CD4-positive, alpha-beta T cell treated with Interleukin-15 for 4 hours (primary cell): ENCODE data around the gene LATS1.
"Not testable (repeated sequence)": the region's sequence is repeated elsewhere in the genome, so short reads cannot be mapped to it uniquely, and the experiment has no call there.

Experiments
- DNase-seq: peaks from one replicate; pipeline ENCODE4 v3.0.0-alpha.2; 2020; ENCODE audit warnings: low spot score

The LATS1 gene

DNA sequence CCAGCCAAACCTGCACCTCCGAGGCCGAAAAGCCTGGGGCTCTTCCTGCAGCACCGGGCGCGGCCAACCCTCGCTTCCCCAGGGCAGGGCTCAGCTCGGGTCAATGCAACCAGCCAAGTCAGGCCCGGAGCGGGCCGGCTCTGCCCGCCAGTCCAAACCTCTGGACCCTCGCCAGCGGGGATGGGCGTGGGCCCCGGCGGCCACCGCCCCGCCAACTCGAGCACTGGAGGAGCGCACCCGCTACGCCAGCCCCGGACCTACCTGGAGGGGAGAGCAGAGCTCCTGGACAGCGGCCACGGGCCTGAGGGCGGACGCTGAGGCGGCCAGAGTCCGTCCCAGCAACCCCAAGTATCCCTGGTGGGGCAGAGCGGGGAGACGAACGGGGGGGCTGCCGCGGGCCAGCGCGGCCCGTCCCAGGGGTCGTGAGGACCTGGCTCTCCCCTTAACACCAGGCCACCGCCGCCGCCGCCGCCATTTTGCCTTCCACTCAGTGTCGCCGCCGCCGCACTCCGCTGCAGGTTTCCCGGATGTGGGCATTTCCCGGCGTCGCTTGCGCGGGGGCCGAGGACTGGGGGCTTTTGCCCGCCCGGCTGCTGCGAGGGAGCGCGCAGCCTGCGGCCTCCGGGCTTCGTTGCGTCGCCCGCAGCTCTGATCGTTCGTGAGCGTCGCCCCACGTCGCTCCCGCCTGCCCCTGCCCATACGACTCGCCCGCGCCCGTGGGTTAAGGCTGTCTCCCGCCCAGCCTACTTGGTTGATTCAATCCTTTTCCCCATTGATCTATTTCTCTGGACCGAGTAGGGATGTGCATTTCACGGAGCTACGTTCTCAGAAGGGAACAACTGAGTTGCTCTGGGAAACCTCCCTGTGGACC is at the start of gene LATS1:
Gene LATS1 (minus strand): TSS at position 514 of the 871 bp plus-strand sequence. CDS start 15,975 bp downstream, outside the sequence.
- DNase-seq = peak; percentile 88

DNA sequence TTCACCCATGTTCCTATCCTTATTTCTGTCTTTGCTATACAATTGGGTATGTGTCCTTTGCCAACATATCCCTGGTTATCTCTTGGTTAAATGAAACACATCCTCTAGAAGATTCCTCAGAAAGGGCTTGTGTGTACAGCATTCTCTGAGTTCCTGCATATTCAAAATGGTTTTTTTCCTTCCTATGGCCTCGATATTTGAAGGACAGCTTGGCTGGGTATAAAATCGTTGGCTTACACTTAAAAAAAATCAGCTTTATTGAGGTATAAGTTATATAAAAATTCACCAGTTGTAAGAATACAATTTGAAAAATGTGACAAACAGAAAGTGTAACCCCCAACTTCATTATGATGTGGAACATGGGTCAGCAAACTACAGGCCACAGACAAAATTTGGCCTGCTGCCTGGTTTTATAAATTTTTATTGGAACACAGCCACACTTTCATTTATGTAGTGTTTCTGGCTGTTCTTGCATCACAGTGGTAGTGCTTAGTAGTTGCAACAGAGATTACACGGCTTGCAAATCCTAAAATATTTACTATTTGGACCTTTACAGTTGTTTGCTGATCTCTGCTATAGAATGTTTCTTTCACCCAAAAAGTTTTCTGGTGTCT is 48.4 kb upstream of the LATS1 start:
- DNase-seq = no peak

DNA sequence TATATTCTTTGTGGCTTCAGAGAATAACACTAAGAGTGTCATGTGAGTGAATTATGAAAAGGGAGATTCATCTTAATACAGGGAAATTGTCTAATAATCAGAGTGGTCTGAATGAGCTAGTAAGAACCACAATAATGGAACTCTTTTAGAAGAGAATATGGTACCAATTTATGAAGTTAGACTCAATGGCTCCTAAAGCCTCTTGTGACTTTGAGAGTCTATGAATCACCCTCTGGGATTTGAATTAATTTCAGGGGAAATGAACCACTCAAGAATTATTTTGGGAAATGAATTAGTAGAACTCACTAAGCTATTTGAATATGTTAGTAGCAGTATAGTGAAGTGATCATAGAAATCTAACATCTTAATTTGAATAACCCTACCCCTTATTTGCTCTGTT is 46.0 kb upstream of the LATS1 start:
- no peak for DNase-seq

DNA sequence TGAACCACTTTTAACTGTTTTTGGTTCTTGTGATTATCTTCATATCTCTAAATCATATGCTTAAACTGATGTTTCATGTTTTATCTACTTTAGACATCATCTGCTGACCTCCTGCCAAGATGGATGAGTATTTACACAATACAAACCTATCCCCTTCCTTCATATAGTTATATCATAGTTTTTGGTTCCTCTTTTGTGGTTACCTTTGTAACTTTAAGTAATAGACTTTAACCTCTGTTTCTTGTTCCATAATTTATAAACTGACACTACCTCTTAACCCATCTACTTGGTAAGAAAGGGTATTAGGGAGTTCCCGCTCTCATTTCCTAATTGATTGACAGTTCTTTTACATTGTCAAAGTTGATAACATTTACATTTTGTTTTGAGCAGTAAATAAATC is 43.5 kb upstream of the LATS1 start:
- DNase-seq = no peak

DNA sequence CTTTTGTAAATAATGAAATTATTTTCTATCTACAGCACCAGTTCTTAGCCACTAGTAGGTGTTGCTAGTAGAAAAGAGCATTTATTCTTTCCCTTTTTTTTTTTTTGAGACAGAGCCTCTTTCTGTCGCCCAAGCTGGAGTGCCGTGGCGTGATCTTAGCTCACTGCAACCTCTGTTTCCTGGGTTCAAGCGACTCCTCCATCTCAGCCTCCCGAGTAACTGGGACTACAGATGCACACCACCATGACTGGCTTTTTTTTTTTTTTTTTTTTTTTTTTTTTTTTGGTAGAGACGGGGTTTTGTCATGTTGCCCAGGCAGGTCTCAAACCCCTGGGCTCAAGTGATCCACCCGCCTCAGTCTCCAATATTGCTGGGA is 38.3 kb upstream of the LATS1 start:
- no peak for DNase-seq

DNA sequence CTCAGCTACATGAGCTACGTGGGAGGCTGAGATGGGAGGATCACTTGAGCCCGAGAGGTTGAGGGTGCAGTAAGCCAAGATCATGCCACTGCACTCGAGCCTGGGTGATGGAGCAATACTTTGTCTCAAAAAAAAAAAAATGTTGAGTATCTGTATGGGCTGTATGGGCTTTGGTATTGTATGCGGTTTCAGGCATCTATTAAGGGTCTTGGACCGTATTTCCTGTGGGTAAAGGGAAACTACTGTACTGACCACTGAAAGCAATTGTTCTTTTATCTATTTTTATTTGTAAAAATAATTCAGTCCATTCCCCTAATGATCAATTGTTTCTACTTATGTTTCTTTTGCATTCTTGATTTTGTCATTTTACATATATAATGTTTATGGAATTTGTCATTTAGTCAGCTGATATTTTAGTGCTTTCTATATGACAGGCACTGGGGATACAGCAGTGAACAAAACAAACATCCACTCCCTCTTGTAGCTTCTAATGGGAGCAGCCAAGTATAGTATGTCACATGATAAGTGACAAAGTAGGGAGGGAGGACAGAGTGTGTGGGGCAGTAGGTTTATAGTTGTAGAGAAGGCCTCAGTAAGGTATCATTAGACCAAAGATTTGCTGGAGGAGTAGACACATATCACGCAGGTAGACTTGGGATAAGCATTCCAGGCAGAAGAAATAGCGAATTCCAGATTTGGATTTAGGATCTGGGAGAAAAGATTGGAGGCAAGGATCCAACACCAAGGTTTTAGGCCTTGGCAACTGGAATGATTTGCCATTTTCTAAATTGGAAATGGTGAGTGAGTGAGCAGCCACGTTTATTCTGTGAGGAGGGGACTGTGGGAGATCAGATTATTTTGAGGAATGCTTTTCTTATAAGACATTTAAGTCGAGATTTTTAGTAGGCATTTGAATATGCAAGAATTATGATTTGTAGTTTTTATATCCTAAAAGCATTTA is 37.7 kb upstream of the LATS1 start:
- DNase-seq = no peak

DNA sequence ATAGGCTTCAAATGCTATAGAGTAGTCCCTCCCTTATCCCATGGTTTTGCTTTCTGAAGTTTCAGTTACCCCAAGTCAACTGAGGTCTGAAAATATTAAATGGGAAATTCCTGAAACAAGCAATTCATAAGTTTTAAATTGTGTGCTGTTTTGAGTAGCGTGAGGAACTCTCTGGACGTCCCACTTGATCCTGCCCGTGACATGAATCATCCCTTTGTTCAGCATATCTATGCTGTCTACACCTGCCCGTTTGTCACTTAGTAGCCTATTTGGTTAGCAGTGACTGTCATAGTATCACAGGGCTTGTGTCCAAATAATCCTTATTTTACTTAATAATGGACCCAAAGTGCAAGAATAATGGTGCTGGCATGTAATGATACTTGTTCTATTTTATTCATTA is 36.6 kb upstream of the LATS1 start:
- no peak for DNase-seq

DNA sequence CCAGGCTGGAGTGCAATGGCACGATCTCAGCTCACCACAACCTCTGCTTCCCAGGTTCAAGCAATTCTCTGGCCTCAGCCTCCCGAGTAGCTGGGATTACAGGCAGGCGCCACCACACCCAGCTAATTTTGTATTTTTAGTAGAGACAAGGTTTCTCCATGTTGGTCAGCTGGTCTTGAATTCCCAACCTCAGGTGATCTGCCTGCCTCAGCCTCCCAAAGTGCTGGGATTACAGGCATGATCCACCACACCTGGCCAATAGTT is 35.4 kb upstream of the LATS1 start:
- not testable (repeated sequence) for DNase-seq

DNA sequence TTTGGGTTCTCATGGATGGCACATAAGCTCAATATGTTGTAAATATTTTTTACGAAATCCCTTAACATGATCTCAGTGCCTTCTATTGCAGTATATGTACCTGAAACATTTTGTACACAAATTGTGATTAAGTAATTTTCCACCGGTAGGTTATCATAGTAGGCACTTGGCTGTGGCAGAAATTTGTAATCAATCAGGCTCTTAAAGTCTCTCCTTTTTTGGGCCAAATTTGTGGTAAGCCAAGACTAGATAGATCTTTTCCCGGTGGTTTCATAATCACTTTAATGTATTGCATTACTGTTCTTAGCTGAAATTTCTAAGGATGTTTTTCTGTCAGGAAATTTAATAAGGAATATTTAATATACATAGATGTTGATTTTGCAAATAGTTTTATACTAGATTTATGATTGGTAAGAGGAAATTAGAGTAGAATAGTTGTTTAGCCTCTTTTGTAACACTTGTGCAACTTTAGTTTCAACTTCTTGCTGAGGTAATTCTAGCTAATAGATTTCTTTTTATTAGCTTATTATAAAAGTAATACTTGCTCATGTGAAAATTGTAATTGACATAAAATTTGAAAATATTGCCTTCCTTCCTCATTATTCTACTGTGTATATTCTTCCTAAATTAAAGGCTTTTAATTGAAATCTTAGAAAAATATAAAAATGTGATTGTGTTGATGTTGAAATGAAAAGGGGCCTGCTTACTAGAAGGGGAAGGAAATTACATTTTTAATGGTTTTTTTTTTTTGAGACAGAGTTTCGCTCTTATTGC is 34.9 kb upstream of the LATS1 start:
- DNase-seq = no peak

DNA sequence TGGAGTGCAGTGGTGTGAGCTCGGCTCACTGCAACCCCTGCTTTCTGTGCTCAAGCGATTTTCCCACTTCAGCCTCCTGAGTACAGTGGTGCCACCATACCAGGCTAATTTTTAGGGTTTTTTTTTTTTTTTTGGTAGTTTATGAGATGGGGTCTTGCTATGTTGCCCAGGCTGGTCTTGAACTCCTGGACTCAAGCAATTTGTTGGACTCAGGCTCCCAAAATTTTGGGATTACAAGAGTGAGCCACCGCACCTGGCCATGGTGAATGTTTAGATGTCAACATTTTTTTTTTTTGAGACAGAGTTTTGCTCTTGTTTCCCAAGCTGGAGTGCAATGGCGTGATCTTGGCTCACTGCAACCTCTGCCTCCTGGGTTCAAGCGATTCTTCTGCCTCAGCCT is 34.0 kb upstream of the LATS1 start:
- DNase-seq = not testable (repeated sequence)

DNA sequence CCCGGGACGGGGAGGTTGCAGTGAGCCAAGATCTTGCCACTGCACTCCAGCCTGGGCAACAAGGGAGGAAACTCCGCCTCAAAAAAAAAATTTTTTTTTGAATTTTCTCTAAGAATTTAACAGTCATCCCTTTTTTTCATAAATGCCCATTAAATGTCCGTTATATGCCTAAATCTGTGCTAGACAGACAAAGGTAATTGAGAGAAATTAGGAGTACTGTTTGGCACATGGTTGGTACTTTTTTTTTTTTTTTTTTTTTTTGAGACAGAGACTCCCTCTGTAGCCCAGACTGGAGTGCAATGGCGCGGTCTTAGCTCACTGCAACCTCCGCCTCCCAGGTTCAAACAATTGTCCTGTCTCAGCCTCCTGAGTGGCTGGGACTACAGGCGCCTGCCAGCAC is 33.3 kb upstream of the LATS1 start:
- no peak for DNase-seq

DNA sequence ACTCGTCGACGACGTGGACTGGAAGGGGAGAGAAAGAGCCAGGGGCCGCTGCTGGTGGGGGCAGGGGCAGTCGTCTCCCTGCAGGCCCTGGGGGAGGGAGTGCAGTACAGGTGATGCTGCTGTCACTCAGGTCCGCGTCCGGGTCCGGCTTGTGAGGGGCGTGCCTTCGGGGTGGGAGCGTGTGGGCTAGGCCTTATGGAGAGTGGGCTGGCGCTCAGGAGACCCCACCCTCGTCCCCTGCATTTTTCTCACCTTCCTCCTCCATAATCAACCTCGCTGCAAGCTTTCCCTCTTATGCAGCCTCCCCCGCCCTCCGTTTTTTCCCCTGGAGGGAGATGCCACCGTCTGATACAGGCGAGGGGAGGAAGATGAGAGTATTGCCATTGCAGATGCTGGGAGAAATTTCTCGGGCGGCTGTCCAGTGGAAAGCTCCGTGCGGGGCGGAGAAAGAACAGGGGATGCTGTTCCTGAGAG is 32.3 kb upstream of the LATS1 start:
- peak; percentile 45 for DNase-seq

DNA sequence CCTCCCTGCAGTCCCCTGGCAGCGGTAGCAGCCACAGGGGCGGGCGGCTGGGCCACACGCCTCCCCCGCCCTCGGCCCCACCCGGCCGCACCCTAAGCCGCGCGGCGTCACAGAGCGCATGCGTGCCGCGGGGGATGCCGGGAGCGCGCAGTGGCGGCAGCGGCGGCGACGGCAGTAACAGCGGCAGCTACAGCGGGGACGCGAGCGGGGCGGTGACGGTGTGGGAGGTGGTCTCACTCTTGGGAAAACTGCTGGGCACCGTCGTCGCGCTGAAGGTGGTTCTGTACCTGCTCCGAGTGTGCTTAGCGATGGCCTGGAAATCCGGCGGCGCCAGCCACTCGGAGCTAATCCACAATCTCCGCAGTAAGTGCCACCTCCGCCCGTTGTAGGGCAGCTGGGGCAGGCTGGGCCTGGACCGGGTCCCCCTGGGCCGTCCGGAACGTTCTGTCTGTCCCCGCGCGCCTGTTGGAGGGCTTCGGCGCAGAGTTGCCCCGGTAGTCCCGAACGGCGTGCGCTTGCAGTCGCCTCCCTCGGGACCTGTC is 31.8 kb upstream of the LATS1 start, which contains the start of gene PCMT1:
Gene PCMT1 (plus strand): TSS at position 148 of the 542 bp plus-strand sequence. CDS start 161 bp downstream, at position 309.
- peak; percentile 92 for DNase-seq

DNA sequence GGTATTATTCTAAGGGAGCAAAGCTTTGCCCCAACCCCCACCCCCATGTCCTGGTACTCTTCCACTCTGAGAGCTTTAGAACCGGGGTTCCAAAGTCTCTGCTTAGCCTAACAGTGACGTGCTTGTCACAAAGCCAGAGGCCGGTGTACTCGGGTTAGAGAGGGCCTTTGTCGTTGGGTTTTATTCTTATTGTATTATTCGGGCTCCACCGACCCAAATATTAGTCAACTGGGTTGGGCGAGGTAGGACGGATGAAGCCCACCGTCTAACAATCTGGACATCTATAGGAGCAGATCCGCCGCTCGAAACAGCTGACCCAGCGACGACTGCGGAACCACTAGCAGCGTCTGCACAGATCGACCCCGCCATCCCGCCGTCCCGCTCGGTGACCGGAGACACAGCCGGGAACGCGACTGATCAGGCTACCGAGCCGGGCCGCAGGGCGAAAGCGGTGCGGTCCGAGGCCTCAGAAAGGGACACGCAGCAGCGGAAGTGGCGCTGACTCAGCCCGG is 31.2 kb upstream of the LATS1 start:
- DNase-seq = not testable (repeated sequence)

DNA sequence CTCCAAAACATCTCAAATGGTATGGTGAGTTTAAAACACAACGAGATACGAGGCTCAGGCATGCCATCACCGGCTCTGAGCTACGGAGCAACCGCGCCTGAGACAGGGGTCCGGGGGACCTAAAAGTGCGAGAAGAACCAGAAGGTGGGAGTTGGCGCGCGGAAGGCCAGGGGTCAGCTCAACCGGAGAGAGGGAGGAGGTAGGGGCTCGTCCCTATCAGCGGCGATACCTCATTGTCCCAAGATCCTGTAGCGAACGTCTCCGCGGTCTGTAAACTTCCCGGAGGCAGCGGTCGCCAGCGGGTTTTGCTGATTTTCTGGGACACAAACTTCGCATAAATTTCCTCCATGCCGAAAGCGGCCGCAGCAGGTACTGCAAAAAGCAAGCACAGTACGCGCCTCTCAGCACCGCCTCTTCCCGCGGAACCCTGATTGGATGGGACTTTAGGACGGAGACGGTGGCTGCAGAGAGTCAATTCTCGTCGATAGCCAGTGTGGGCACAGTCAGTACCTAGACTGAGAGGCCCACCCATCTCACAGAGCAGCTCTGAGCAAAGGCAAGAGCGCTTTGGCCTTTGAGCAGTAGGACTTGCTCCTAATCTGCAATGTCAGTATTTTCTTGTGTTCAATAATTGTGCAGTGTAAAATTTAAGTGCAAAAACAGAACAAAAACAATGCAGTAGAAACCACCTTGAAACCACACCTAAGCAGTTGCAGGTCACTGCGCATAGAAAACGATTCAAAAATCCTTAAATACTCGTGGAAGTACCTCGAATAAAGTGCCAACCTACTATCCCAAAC is 28.4 kb upstream of the LATS1 start, which contains the start of gene NUP43:
Gene NUP43 (minus strand): TSS at position 383 of the 800 bp plus-strand sequence. CDS start 34 bp downstream, at position 349.
- peak; percentile 96 for DNase-seq

DNA sequence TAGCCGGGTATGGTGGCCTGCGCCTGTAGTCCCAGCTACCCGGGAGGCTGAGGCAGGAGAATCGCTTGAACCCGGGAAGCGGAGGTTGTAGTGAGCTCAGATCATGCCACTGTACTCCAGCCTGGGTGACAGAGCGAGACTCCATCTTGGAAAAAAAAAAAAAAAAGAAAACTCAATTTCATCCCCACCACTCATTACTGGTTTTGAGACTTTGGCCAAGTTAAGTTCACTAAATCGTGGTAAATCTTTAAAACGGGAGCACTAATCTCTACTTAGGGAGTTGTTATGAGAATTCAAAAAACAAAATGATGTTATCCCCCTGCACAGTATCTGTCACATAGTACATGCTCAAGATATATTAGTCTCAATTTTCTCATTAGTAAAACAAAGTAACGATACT is 27.4 kb upstream of the LATS1 start:
- not testable (repeated sequence) for DNase-seq

DNA sequence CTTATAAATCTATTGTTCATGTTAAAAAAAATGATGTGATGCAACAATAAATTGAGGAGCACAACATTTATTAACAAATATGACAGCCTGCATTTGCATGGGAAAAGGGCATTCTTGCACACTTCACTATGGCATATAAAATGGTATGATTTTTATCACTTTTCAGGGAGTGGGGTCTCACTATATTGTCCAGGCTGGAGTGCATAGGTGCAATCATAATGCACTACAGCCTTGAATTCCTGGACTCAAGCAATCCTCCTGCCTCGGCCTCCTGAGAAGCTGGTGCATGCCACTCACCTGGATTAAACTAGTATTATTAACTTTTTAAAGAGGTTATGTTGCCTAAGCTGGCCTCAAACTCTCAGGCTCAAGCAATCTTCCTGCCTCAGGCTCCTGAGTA is 17.0 kb upstream of the LATS1 start:
- DNase-seq = no peak

DNA sequence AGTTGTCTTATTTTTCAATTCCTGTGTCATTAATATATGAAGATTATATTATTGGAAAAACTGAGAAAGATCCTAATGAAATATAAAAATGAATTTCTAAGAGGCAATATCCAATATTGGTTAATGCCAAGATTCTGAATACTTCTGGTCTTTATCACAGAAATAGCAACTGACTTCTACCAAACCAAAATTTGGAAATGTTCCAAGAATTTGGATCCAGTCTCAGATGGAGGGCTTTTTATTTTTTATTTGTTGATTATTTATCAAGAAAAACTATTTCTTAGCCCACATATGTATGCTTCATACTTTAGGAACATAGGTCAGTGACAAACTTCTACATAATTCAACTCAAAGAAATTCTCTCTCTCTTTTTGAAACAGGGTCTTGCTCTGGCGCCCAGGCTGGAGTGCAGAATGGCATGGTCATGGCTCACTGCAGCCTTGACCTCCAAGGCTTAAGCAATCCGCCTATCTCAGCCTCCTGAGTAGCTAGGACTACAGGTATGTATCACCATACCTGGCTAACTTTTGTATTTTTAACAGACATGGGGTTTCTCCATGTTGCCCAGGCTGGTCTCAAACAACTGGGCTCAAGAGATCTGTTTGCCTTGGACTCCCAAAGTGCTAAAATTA is 15.3 kb upstream of the LATS1 start:
- no peak for DNase-seq

DNA sequence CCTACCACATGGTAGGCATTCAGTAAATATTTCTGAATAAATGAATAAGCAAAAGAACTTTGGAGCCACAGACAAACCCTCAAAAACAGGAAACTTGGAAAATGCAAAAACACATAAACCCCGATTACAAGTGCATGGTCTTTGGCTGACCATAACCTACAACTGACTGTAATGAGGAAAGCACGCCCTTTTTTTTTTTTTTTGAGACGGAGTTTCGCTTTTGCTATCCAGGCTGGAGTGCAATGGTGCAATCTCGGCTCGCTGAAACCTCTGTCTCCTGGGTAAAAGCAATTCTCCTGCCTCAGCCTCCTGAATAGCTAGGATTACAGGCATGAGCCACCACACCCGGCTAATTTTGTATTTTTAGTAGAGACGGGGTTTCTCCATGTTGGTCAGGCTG is 11.9 kb upstream of the LATS1 start:
- DNase-seq = no peak
